H7 (cell line): ENCODE measurements around the gene POC1A. TPM values are rescaled to one million over a fixed set of nuclear protein-coding genes. Genes with fewer than 3 reads are reported as not detected.

Source experiments
- DNase-seq: peaks from one replicate; pipeline ENCODE4 v3.0.0; 2012
- H3K27me3 ChIP-seq: 2 replicates; pipeline ENCODE4 v1.6.0; 2011; ENCODE audit warnings: mild to moderate bottlenecking, low read length; ENCODE audit not compliant: control insufficient read depth, insufficient read depth
- H3K36me3 ChIP-seq: replicated peaks from 2 replicates; pipeline ENCODE4 v1.5.1; 2011; ENCODE audit warnings: low read length; ENCODE audit not compliant: control insufficient read depth, insufficient read depth
- H3K4me3 ChIP-seq: 2 replicates; pipeline ENCODE4 v1.5.1; 2011; ENCODE audit warnings: low read depth, mild to moderate bottlenecking, control low read depth, low read length, moderate library complexity; ENCODE audit not compliant: insufficient read depth
- total RNA-seq: library from RNA; depleted of rRNA; stranded (reverse); fragments of >200 nt; shearing (Covaris generic); gene quantifications from 2 replicates; pipeline ENCODE4 v1.2.3, GENCODE V29; 2014

Gene POC1A
- total RNA-seq, 1 experiment from 2014 or later = 25.1 TPM

GRCh38 chr3:52086976-52087663, 67.1 kb downstream of the POC1A start:
- no peak for DNase-seq
- H3K4me3 ChIP-seq = no peak overlapping the region
- peaks cover 3% of the 10 kb centered on the region for H3K36me3 ChIP-seq
- H3K27me3 ChIP-seq = no peaks in the 10 kb centered on the region

DNA sequence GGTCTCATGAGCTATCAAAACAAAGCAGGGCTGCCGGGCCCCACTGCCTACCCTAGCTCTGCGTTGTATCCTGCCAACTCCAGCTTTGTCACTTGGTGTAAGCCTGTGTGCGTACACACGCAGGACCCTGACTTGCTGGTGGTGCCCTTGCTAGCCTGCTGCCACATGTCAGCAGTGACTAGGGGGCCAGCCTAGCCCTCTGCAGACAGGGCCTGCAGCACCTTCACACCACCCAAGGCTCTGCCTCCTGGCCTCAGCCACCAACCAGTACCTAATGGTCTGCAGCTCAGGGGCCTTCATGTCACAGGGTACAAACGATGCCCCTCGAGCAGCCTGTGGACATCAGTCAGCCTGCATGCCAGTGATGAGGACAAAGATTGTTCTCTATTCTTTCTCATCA, 67.8 kb downstream of the POC1A start:
- no peaks in the 10 kb centered on the region for H3K27me3 ChIP-seq
- DNase-seq = no peak
- H3K4me3 ChIP-seq = no peak overlapping the region
- peaks cover 2% of the 10 kb centered on the region for H3K36me3 ChIP-seq

DNA sequence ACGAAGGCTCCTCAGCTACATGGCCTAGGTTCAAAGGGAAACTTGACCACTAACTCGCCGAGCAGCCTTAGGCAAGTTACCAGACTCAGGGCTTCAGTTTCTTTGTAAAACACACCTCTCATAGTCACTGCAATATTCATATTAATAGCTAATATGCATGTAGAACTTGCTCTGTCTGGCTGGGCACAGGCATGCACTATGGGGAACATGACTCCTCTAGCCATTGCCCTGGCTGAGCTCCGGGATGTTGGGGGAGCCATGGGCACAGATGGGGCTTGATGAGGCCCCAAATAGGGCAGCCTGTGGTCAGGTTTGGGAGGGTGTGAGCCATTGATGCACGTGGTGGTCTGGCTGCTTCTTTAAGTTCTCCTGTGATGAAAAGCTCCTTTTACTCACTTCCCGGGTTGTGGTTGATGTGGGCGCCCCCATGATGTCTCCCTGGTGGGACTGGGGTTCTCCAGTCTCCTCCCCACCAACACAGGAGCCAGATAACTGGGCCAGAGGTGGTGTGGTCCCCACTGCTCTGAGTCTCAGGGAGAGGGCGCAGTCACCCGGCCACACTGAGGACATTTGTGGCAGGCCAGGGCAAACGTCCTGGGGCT, 68.4 kb downstream of the POC1A start:
- Histone ChIP-seq H3K36me3 (peaks cover 2% of the 10 kb centered on the region), H3K4me3 (no peak overlapping the region), H3K27me3 (no peaks in the 10 kb centered on the region)
- DNase-seq = peak; percentile 23

GRCh38 chr3:52084954-52085680, 69.1 kb downstream of the POC1A start:
- no peak overlapping the region for H3K4me3 ChIP-seq
- peaks cover 2% of the 10 kb centered on the region for H3K36me3 ChIP-seq
- peak; percentile 84 for DNase-seq
- H3K27me3 ChIP-seq = no peaks in the 10 kb centered on the region

DNA sequence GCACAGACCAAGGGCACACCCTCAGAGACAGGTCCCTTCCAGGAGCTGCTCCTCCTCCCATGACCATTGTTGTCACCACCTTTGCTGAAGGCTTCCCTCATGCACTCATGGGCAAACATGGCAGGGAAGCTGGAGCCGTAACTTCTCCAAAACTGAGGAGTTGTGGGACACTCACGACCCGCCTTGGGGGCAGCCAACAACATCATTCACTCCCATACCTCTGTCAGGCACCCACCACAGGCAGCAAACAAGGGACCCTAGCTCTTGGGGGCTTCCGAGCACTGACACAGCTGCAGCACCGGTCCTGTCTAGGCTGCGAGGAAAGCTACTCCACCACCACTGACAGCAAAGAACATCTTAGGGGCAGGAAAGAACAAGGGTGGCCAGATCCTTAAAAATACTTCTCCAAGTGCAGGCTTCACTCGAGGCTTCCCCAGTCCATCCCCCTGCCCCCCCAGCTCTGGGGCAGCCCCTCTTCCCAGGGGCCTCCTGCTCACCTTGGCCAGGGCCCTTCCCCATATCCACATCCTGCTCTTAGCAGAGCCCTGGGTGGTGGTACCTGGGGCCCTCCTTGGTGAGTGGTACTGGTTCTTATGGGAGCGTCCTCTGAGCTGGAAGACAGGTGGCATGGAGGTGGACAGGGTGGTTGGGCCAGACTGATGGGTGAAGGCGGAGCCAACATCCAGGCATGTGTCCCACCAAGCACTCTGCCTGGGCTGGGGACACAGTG, 69.8 kb downstream of the POC1A start:
- peak; percentile 23 for DNase-seq
- Histone ChIP-seq H3K27me3 (no peaks in the 10 kb centered on the region), H3K36me3 (peaks cover 2% of the 10 kb centered on the region), H3K4me3 (no peak overlapping the region)

DNA sequence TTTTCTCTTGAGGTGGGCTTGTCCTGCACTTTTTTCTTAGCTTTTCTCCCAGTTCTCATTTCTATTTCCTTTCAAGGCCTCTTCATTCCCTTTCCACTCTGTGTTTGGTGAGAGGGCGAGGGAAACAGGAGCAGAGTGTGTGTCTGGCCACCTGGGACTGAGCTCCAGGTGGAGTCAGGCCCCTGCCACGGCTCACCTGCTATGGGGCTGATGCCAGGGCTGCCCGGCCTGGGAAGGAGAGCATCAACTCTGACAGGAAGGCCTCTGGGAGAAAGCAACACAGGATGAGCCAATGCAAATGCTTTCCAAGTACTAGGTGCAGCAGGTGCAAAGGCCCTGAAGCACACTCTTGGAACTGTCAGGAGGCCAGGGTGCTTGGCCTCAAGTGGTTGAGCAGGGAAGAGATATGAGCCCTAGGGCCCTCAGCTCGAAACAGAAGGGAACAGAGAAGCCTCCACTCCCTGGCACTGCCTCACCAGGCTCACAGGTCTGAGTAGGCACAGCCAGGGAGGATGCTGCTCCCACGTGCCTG, 70.6 kb downstream of the POC1A start:
- Histone ChIP-seq H3K27me3 (no peaks in the 10 kb centered on the region), H3K36me3 (peaks cover 2% of the 10 kb centered on the region), H3K4me3 (no peak overlapping the region)
- no peak for DNase-seq

GRCh38 chr3:52082951-52083350, 71.3 kb downstream of the POC1A start:
- DNase-seq = no peak
- no peaks in the 10 kb centered on the region for H3K27me3 ChIP-seq
- no peak overlapping the region for H3K4me3 ChIP-seq

GRCh38 chr3:52080830-52081719, 73.1 kb downstream of the POC1A start:
- H3K36me3 ChIP-seq = no peaks in the 10 kb centered on the region; the same call in 1 of the 2 replicates
- DNase-seq = no peak
- no peak overlapping the region for H3K4me3 ChIP-seq
- H3K27me3 ChIP-seq = no peaks in the 10 kb centered on the region

More at GRCh38 chr3:52082951-52083350, 71.3 kb downstream of the POC1A start:
- no peaks in the 10 kb centered on the region; the same call in 1 of the 2 replicates for H3K36me3 ChIP-seq

DNA sequence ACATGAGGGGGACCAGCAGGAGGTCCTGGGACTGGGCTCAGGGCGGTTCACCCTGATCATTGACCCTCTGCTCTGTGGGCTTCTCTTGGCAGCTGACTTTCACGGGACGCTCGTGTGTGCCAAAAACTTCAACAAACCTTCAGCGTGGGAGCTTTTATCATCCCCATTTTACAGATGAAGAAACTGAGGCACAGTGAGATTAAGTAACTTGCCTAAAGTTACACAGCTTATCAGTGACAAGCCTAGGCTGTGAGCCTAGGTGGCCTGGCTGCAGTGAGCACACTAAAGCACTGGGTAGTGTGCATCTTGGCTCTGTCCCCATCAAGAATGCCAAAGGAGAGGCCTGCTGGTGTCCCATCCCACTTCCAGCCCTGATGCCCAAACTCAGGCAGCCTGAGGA, 74.3 kb downstream of the POC1A start:
- Histone ChIP-seq H3K4me3 (no peak overlapping the region), H3K27me3 (no peaks in the 10 kb centered on the region)
- no peak for DNase-seq

GRCh38 chr3:52078781-52079560, 75.3 kb downstream of the POC1A start:
- Histone ChIP-seq H3K36me3 (peaks cover 10% of the 10 kb centered on the region), H3K27me3 (no peaks in the 10 kb centered on the region), H3K4me3 (no peak overlapping the region)
- DNase-seq = no peak

More for the DNA sequence above, 74.3 kb downstream of the POC1A start:
- H3K36me3 ChIP-seq = peaks cover 6% of the 10 kb centered on the region

GRCh38 chr3:52077925-52078324, 76.3 kb downstream of the POC1A start:
- Histone ChIP-seq H3K36me3 (peaks cover 10% of the 10 kb centered on the region), H3K4me3 (no peak overlapping the region), H3K27me3 (no peaks in the 10 kb centered on the region)
- DNase-seq = peak; percentile 47

DNA sequence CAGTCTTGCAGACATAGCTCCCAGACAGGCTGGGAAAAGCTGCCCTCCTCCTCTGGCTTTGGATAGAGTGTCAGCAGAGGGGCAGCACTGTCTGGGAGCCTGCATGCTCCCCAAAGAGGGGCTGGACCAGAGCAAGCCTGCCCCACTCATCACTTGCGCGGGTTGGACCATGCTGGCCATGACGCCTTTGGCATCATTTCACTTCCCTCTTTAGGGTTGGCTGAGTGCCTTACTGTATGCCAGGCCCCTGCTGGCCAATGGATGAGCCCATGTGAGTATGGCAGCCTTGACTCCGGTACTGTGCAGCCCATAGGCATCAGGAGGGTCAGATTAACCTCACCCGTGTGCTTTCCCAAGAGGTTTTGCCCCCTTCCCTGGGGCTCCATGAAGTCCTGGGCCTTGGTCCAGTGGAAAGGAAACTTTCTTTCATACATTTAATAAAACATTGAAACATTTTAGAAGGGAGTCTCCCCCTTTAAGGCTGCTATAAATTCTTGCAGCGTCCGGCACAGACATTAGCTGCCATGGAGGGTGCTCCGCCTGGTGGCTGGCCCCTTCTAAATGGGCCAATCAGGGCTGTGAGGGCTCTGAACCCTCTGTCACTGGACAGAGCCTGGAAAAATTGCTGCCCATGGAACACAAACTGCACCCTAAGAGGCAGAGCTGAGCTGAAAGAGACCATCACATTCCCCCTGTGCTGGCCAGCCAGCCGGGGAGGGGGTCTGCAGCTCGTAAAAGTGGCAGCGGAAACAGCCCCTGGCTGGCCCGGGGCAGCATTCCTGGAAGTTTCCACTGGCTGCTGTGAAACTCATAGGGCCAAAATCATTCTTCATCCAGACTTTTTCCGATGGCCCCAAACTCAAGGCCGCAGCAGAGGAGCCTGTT, 77.1 kb downstream of the POC1A start:
- Histone ChIP-seq H3K36me3 (peaks cover 10% of the 10 kb centered on the region), H3K27me3 (no peaks in the 10 kb centered on the region), H3K4me3 (no peak overlapping the region)
- peak; percentile 76 for DNase-seq
